Stimulated activated CD4-positive, alpha-beta T cell treated with anti-CD3 and anti-CD28 coated beads, Interleukin-4, amount 100 ng/mL, for 4 hours (primary cell): ENCODE data around the gene PTRH2.
"Not testable (repeated sequence)": the region's sequence is repeated elsewhere in the genome, so short reads cannot be mapped to it uniquely, and the experiment has no call there.

Experiments
- DNase-seq, 2 experiments: peaks; one replicate each; pipeline ENCODE4 v3.0.0-alpha.2; 2020

PTRH2 gene

GRCh38 chr17:59707149-59707970 lies at the start of gene PTRH2, which contains the start of gene VMP1:
Gene PTRH2, minus strand, starts transcription at chr17:59707430. Its CDS starts 9,452 bp downstream, at chr17:59697978.
Gene VMP1, plus strand, starts transcription at chr17:59707654. Its CDS starts 23,793 bp downstream, at chr17:59731447.
- peak; percentile 86 to 92 for DNase-seq

GRCh38 chr17:59756236-59756818 lies 49.1 kb upstream of the PTRH2 start:
- DNase-seq = no peak

DNA sequence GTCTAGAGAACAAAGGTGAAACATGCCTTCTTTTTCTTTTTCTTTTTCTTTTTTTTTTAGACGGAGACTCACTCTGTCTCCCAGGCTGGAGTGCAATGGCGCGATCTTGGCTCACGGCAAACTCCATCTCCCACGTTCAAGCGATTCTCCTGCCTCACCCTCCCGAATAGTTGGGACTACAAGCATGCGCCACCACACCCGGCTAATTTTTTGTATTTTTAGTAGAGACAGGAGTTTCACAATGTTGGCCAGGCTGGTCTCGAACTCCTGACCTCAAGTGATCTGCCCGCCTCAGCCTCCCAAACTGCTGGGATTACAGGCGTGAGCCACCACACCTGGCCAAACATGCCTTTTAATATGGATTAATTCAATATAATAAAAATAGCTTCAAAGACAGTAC lies 47.8 kb upstream of the PTRH2 start:
- not testable (repeated sequence) for DNase-seq

DNA sequence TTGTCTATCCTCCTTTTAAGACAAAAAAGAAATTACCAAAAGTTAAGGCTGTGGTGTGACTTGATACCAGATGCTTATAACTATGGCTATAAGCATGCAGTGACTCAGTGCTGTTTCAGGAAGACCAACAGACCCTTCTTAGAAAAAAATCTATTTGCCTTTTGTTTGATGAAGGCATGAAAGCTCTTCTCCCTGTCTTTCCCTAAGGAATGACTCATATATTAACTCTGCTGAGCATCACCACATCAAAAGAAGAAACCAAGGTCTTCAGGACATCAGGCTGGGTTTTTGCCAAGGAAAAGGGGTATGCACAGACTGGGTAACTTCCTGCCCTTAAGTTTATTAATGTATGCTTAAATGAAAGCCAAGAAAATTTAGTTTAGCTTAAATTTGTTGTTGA lies 47.3 kb upstream of the PTRH2 start:
- DNase-seq = peak in 1 of 2 experiments; percentile 65

DNA sequence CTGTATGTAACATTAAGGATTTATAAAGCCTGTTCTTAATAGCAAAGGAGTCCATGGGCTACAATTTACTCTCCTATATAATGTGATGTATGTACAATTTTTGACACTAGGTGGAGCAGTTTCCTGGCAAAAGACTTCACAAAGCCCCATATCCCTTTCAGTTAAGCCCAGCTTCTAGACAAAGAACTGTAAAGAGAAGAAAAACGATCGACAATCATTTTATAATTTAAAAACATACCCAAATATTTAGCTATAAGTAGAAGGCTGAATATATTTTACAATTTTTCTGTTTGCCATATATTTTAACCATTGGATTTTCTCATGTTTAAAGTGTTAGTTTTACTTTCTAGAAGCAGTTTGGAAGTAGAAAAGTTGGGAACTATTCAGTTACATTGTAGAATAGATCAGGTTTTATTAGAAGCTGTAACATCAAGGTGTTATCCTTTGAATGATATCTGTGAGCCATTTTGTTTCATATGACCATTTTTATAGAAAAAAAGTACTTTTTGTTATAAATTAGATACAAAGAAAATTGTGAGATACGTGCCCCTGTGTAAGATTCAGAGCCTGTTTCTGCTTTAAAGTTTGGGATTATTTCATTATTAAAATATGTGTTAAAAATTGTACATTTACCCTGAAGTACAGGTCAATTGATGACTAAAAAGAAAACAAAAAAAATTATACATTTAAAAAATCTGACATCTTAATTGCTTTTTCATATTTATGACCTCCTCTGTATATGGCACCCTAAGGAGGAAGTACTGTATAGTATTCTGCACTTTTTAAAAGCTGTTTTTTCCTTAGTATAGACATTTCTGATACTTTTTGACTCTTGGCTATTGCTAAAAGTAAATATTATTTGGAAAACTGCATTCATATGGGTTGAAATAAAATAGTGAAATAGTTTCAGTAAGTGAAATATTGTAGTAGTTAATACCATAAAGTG lies 46.6 kb upstream of the PTRH2 start:
- DNase-seq = no peak

DNA sequence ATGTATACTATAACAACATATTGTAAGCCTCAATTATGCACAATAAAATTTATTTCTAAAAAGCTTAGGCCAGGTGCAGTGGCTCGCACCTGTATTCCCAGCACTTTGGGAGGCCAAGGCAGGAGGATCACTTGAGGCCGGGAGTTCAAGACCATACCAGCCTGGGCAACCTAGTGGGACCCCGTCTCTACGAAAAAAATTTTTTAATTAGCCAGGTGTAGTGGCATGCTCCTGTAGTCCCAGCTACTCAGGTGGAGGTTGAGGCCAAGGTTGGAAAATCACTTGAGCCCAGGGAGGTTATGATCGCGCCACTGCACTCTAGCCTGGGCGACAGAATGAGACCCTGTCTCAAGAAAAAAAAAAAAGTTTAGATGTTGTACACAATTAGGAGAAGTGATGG lies 45.7 kb upstream of the PTRH2 start:
- DNase-seq = no peak

DNA sequence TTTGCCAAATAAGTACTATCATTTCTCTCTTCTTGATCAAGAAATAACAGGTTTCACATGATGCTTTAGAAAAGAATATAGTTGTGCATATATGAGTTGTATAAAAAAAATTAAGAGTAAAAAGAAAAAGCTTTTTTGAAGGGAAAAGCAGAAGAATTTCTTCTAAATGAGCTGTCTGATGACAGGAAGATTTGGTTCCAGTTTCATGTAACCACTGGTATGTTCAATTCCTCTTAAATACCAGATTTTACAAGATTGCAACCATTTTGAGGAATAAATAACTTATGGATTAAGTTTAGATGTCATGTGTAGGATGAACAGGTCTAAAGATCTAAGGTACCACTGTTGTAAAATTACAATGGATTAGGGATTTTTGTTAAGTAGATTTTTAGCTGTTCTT lies 45.2 kb upstream of the PTRH2 start:
- DNase-seq = no peak

- DNase-seq = no peak
Measured at GRCh38 chr17:59751955-59752413, 44.8 kb upstream of the PTRH2 start.

- DNase-seq = no peak
Measured at GRCh38 chr17:59748591-59748990, 41.4 kb upstream of the PTRH2 start.

GRCh38 chr17:59746849-59747445 lies 39.7 kb upstream of the PTRH2 start:
- DNase-seq = no peak

GRCh38 chr17:59745040-59745439 lies 37.8 kb upstream of the PTRH2 start:
- no peak for DNase-seq

- no peak for DNase-seq
Measured at GRCh38 chr17:59743842-59744241, 36.6 kb upstream of the PTRH2 start.

DNA sequence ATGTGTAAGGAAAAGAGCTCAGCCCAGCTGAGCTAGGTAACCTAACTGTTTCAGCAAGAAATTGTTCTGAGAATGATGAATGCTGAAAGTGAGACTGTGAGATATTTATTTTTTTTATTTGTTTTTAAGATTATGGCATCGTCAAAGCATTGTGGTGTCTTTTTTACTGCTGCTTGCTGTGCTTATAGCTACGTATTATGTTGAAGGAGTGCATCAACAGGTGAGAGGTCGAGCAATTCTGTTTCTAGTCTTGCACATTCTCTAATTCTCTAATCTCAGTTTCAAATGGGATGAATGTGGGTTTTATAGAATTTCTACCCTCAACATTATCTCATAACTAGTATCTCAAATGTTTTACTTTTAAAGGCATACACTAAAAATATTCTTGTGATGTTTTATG lies 30.1 kb upstream of the PTRH2 start:
- no peak for DNase-seq

DNA sequence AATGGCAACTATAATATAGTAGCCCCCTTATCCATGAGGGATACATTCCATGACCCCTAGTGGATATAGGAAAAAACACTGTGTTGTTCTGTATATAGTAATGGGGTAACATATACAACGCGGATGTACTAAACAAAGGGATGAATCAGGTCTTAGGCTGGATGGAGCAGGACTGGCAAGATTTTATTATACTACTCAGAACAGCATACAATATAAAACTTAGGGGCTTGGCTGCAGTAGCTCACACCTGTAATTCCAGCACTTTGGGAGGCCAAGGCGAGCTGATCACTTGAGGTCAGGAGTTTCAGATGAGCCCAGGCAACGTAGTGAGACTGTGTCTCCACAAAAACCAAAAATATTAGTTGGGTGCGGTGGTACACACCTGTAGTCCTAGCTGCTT lies 27.0 kb upstream of the PTRH2 start:
- no peak for DNase-seq

GRCh38 chr17:59733697-59734096 lies 26.5 kb upstream of the PTRH2 start:
- DNase-seq = no peak

GRCh38 chr17:59730268-59730834 lies 23.1 kb upstream of the PTRH2 start:
- DNase-seq = no peak

- DNase-seq = no peak
Measured at GRCh38 chr17:59727817-59728533, 20.7 kb upstream of the PTRH2 start.

DNA sequence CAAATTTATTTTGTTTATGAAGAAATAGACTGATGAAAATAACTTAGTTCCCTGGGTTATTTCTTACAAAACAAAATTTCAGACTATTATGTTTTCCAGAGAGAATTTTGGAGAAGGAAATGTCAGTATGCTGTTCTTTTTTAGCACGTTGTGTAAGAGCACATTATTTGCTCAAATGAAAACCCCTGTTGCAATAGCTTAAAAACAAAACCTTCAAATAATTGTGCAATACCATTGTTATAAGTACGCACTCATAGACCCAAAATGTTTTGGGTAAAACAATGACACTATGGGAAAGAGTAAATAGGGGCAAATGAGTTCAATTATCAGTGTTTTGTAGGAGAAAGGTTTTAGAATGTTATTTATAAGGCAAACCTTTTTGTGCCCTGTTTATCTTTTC lies 18.5 kb upstream of the PTRH2 start:
- DNase-seq = no peak

DNA sequence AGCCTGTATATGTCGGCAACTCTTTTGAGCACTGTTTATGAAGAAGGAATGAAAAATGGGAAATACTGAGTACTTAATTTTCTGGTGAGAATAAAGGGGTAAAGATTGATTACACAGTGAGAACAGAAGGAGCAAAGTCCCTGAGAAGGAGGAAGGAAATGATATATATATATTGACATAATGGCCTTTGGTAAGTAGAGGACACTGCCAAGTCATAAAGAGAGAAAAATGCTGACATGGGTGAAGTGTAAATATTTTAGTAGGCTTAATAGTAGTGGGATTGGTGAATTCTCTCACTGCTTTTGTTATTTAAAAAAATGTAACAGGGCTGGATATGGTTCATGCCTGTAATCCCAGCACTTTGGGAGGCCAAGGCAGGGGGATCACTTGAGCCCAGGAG lies 16.4 kb upstream of the PTRH2 start:
- DNase-seq = no peak

DNA sequence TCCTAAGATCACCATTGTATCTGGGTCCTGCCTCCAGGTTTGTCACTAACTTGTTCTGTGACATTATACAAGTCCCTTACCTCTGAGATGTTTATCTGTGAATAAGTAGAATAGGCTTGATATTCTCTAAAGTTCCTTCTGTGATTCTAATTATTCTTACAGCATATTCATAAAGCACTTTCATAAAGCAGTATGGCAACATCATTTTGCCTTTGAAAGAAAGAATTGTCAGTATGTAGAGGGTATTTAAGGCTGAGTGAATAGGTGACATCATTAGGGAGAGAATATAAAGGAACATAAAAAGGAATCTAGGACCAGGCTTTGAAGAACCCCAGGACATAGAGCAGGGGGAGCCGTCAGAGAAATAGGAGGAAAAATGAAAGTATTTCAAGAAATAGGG lies 15.8 kb upstream of the PTRH2 start:
- no peak for DNase-seq

DNA sequence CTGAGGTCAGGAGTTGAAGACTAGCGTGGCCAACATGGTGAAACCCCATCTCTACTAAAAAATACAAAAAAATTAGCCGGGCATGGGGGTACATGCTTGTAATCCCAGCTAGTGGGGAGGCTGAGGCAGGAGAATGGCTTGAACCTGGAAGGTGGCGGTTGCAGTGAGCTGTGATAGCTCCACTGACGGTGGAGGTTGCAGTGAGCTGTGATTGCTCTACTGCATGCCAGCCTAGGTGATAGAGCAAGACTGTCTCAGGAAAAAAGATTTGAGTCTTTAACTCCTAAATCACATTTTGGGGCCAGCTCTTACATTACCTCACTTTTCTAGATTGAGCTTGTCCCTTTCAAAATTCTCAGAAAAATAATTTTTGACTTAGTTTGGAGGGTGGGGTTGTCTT lies 15.4 kb upstream of the PTRH2 start:
- no peak for DNase-seq

- DNase-seq = no peak
Measured at GRCh38 chr17:59719526-59719925, 12.3 kb upstream of the PTRH2 start.
